ENCODE measurements around the gene MRPL52.

- TF ChIP-seq CTCF (IDR thresholded peaks at IDR 0.05) (no peak), SIN3A (IDR thresholded peaks at IDR 0.05; ENCODE audit: borderline replicate concordance, insufficient read depth, low read depth, low read length) (no peak)
These were observed 9.0 kb upstream of the MRPL52 start for GRCh38 chr14:22820731-22821130.
